MM.1S (cell line): ENCODE measurements around the gene FCHSD2.
"Not testable (repeated sequence)": the region's sequence is repeated elsewhere in the genome, so short reads cannot be mapped to it uniquely, and the experiment has no call there.

Source experiments
- DNase-seq: peaks from one replicate; pipeline ENCODE4 v3.0.0-alpha.2; 2015
- H2AFZ ChIP-seq: fragments of 300-600 bp; sonication (generic); 2 replicates; pipeline ENCODE4 v1.6.0; 2016; ENCODE audit warnings: antibody characterized with exemption, low read length
- H3F3A ChIP-seq: fragments of 300-600 bp; sonication (generic); 2 replicates; pipeline ENCODE4 v1.6.1; 2016; ENCODE audit warnings: mild to moderate bottlenecking, antibody characterized with exemption, low read length, moderate library complexity, mixed read lengths; ENCODE audit not compliant: insufficient read depth
- H3K27ac ChIP-seq: fragments of 300-600 bp; sonication (generic); 2 replicates; pipeline ENCODE4 v1.5.1; 2016; ENCODE audit warnings: mild to moderate bottlenecking, low read length
- H3K27me3 ChIP-seq: fragments of 300-600 bp; sonication (generic); replicated peaks from 2 replicates; pipeline ENCODE4 v1.6.0; 2016; ENCODE audit warnings: low read length; ENCODE audit not compliant: insufficient read depth
- H3K36me3 ChIP-seq: fragments of 300-600 bp; sonication (generic); replicated peaks from 2 replicates; pipeline ENCODE4 v1.6.1; 2016; ENCODE audit warnings: mild to moderate bottlenecking, low read length, mixed read lengths; ENCODE audit not compliant: insufficient read depth
- H3K4me1 ChIP-seq: fragments of 300-600 bp; sonication (generic); 2 replicates; pipeline ENCODE4 v1.6.1; 2016; ENCODE audit warnings: low read length, mixed read lengths
- H3K4me2 ChIP-seq: fragments of 300-600 bp; sonication (generic); 2 replicates; pipeline ENCODE4 v1.6.0; 2016; ENCODE audit warnings: low read depth, low read length
- H3K4me3 ChIP-seq: fragments of 300-600 bp; sonication (generic); 2 replicates; pipeline ENCODE4 v1.5.1; 2016; ENCODE audit warnings: low read length, mixed read lengths
- H3K79me2 ChIP-seq: fragments of 300-600 bp; sonication (generic); 2 replicates; pipeline ENCODE4 v1.6.1; 2016; ENCODE audit warnings: mixed run types, low read length, mixed read lengths
- H3K9ac ChIP-seq: fragments of 300-600 bp; sonication (generic); 2 replicates; pipeline ENCODE4 v1.6.1; 2016; ENCODE audit warnings: low read length, mixed read lengths
- H3K9me2 ChIP-seq: fragments of 300-600 bp; sonication (generic); replicated peaks from 2 replicates; pipeline ENCODE4 v1.6.1; 2016; ENCODE audit warnings: mild to moderate bottlenecking, low read length, mixed read lengths; ENCODE audit not compliant: insufficient read depth
- H3K9me3 ChIP-seq: fragments of 300-600 bp; sonication (generic); replicated peaks from 2 replicates; pipeline ENCODE4 v1.6.1; 2016; ENCODE audit warnings: mild to moderate bottlenecking, low read length, mixed read lengths; ENCODE audit not compliant: insufficient read depth
- H4K20me1 ChIP-seq: fragments of 300-600 bp; sonication (generic); 2 replicates; pipeline ENCODE4 v1.6.1; 2016; ENCODE audit warnings: mild to moderate bottlenecking, low read length, moderate library complexity, mixed read lengths; ENCODE audit not compliant: insufficient read depth
- CTCF ChIP-seq: fragments of 300-600 bp; sonication (generic); IDR thresholded peaks from 2 replicates; pipeline ENCODE4 v1.5.1; 2016; ENCODE audit warnings: antibody characterized with exemption, low read length, mixed read lengths
- EZH2 ChIP-seq: fragments of 300-600 bp; sonication (generic); optimal IDR thresholded peaks from 2 replicates; pipeline ENCODE3; 2017; ENCODE audit warnings: low read depth, mild to moderate bottlenecking, antibody characterized with exemption, low read length, mixed read lengths
- EZH2phosphoT487 ChIP-seq: fragments of 300-600 bp; sonication (generic); IDR thresholded peaks from 2 replicates; pipeline ENCODE4 v1.6.1; 2018; ENCODE audit warnings: antibody characterized with exemption, low read length

Gene FCHSD2

GRCh38 chr11:73070653-73071052, 71.5 kb downstream of the FCHSD2 start:
- Histone ChIP-seq H3K4me2 (no peak overlapping the region), H3K4me1 (peaks cover 9% of the 10 kb centered on the region)

GRCh38 chr11:73061857-73062424, 80.2 kb downstream of the FCHSD2 start:
- H3K79me2 ChIP-seq, result peaks cover 85% of the 10 kb centered on the region
- H3K9me2 ChIP-seq, H3K36me3 ChIP-seq, H3K27ac ChIP-seq, H3K9me3 ChIP-seq, H3F3A ChIP-seq, H3K9ac ChIP-seq, H3K4me2 ChIP-seq, H2AFZ ChIP-seq, DNase-seq, H4K20me1 ChIP-seq, H3K27me3 ChIP-seq, H3K4me1 ChIP-seq, H3K4me3 ChIP-seq: not testable (repeated sequence)

More at GRCh38 chr11:73070653-73071052, 71.5 kb downstream of the FCHSD2 start:
- no peaks in the 10 kb centered on the region for H3K36me3 ChIP-seq
- peaks cover 17% of the 10 kb centered on the region for H3F3A ChIP-seq
- no peak overlapping the region for H3K27ac ChIP-seq
- no peaks in the 10 kb centered on the region for H3K9me3 ChIP-seq
- TF ChIP-seq CTCF (no peak), EZH2phosphoT487 (no peak), EZH2 (no peak)
- H2AFZ ChIP-seq, result no peak overlapping the region
- H3K9ac ChIP-seq, result no peak overlapping the region
- H3K79me2 ChIP-seq, result peaks cover 88% of the 10 kb centered on the region
- no peak overlapping the region for H3K4me3 ChIP-seq
- H4K20me1 ChIP-seq, result peaks cover 10% of the 10 kb centered on the region
- H3K9me2 ChIP-seq, result no peaks in the 10 kb centered on the region
- DNase-seq, result no peak
- H3K27me3 ChIP-seq, result no peaks in the 10 kb centered on the region

- peaks cover 85% of the 10 kb centered on the region for H3K79me2 ChIP-seq
- not testable (repeated sequence) for H3K4me2 ChIP-seq, H3K27me3 ChIP-seq, H3K9ac ChIP-seq, H2AFZ ChIP-seq, H3K4me3 ChIP-seq, H3K36me3 ChIP-seq, H4K20me1 ChIP-seq, H3K4me1 ChIP-seq, H3F3A ChIP-seq, H3K27ac ChIP-seq, H3K9me3 ChIP-seq, H3K9me2 ChIP-seq, DNase-seq
These were observed 80.7 kb downstream of the FCHSD2 start for GRCh38 chr11:73061434-73061833.

- Histone ChIP-seq H3K27me3 (no peaks in the 10 kb centered on the region), H3K4me2 (no peak overlapping the region), H3K36me3 (no peaks in the 10 kb centered on the region), H2AFZ (no peak overlapping the region), H3K27ac (no peak overlapping the region), H3K9ac (no peak overlapping the region), H3K9me3 (no peaks in the 10 kb centered on the region), H3K4me3 (no peak overlapping the region), H3K79me2 (peaks cover 86% of the 10 kb centered on the region), H3K4me1 (no peaks in the 10 kb centered on the region; the same call in 1 of the 2 replicates), H4K20me1 (0 out of 2 replicates have a peak, but pooled peaks cover 6% of the 10 kb centered on the region), H3K9me2 (no peaks in the 10 kb centered on the region), H3F3A (no peaks in the 10 kb centered on the region)
- no peak for DNase-seq
- TF ChIP-seq EZH2phosphoT487, result no peak
- no peak for TF ChIP-seq CTCF
- no peak for TF ChIP-seq EZH2
These were observed 82.2 kb downstream of the FCHSD2 start for GRCh38 chr11:73059915-73060314.
